ENCODE data around the gene MUC5B.
"Not testable (repeated sequence)": the region's sequence is repeated elsewhere in the genome, so short reads cannot be mapped to it uniquely, and the experiment has no call there.

Gene MUC5B

GRCh38 chr11:1251236-1251770 is 28.4 kb downstream of the MUC5B start:
- DNase-seq = no peak

GRCh38 chr11:1252371-1253102 is 29.7 kb downstream of the MUC5B start:
- DNase-seq = no peak

DNA sequence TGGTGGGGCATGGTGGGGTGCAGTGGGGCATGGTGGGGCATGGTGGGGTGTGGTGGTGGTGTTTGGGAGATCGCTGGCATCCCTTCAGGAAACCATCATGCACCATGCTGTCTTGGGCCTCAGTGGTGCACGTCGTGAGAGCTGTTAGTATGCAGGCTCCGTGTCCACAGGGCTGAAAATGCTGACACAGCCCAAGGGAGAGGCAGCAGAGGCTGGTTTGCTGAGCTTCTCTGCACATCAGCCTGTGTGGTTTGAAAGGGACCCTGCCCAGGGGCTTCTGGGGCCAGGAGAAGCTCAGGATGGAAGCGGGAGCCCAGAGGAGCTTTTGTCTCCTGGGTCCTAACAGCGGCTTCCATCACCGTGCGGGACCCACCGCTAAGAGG is 30.2 kb downstream of the MUC5B start:
- no peak for DNase-seq

GRCh38 chr11:1254086-1254648 is 31.3 kb downstream of the MUC5B start:
- DNase-seq = no peak

- no peak for DNase-seq
Observed at GRCh38 chr11:1254733-1255132, 31.9 kb downstream of the MUC5B start.

GRCh38 chr11:1255151-1255550 is 32.3 kb downstream of the MUC5B start:
- DNase-seq = no peak

DNA sequence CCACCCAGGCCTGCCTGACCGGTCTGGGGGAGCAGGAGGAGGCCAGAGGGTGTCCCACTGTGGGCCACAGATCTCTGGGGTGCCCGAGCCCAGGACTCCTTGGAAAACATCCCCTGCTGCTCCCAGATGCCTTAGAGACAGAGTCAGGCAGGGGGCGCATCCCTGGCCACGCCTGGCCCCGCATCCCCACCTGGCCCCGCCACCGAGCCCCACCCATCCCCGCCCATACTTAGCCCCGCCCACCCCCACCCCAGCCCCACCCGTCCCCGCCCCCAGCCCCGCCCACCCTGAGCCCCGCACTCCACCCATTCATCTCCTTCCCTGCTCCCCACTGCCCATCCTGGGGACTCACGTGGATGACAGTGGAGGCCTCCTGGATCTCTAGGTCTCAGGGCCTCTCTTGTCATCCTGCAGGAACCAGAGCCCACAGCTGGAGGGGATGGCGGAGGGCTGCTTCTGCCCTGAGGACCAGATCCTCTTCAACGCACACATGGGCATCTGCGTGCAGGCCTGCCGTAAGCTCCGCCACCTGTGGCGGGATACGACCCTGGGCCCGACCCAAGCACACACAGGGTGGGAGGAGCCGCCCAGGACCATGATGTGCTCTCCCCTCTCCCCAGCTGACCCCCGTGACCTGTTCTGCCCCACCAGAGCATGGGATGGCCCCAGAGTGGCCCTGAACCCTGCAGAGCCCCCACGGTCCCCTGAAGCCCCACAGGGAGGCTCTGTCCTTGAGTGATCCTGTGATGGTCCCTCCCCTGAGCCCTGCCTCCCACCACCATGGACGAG is 33.6 kb downstream of the MUC5B start:
- DNase-seq = no peak

DNA sequence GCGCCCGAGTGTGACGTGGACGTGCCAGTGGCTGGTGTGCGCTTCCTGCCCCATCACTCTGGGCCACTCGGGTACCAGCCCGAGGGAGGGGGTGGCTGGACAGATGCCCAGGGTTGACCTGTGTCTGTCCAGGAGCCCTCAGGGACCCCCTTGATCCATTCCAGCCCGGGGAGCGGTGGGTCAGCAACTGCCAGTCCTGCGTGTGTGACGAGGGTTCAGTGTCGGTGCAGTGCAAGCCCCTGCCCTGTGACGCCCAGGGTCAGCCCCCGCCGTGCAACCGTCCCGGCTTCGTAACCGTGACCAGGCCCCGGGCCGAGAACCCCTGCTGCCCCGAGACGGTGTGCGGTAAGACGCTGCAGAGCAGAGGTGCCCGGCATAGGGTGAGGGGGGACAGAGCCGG is 34.5 kb downstream of the MUC5B start:
- no peak for DNase-seq

GRCh38 chr11:1257916-1258315 is 35.0 kb downstream of the MUC5B start:
- no peak for DNase-seq

- DNase-seq = no peak
Observed at GRCh38 chr11:1258401-1259075, 35.7 kb downstream of the MUC5B start.

- DNase-seq = no peak
Observed at GRCh38 chr11:1259076-1259461, 36.2 kb downstream of the MUC5B start.

- DNase-seq = no peak
Observed at GRCh38 chr11:1259561-1259960, 36.7 kb downstream of the MUC5B start.

- DNase-seq = no peak
Observed at GRCh38 chr11:1260023-1260501, 37.2 kb downstream of the MUC5B start.

DNA sequence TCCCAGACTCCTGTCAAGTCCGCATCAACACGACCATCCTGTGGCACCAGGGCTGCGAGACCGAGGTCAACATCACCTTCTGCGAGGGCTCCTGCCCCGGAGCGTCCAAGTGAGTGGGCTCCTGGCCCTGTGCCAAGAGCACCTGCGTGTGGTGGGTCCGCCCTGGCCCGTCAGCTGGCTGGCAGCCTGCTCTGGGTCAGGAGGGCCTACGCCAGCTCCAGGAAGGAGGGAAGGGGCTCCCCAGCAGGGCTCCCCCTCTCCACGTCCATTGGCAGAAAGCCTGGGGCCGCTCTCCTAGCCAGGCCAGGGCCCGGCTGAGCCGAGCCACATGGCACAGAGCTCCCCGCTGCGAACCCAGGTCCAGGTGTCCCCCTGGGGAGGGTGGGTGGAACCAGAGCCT is 37.8 kb downstream of the MUC5B start:
- no peak for DNase-seq

- DNase-seq = no peak
Observed at GRCh38 chr11:1261241-1262071, 38.6 kb downstream of the MUC5B start.

DNA sequence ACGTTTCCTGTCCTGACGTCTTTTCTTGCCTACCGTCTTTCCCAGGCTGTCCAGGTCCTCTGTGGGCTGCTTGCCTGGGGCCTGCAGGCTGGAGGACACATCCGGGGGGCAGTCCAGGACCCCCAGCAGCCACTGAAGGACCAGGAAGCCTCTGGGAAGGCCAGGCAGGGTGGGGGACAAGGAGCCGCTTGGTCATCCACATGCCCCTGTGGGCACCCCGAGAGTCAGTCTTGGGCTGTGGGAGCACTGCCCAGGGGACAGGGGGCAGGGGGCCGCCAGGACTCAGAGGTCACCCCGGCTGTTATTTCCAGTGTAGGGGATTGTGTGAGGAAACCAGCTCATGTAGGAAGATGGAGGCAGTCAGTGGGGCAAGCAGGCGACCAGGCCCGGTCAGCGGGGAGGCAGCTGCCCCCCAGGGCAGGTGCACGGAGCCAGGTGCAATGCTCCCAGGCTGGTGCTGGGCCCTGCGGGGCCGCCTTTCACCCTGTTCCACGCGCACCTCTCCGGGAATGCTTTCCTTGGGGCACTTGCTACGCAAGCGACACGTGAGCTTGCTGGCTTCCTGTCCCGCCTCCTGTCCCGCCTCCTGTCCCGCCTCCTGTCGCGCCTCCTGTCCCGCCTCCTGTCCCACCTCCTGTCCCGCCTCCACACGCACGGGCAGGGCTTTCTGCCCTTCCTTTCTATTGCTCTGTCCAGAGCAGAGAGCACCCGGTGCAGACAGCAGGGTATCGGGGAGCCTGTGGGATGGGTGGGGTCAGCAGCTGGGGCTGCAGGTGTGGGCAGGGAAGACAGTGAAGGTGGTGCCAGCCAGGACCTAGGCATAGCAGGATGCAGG is 39.5 kb downstream of the MUC5B start:
- no peak for DNase-seq

DNA sequence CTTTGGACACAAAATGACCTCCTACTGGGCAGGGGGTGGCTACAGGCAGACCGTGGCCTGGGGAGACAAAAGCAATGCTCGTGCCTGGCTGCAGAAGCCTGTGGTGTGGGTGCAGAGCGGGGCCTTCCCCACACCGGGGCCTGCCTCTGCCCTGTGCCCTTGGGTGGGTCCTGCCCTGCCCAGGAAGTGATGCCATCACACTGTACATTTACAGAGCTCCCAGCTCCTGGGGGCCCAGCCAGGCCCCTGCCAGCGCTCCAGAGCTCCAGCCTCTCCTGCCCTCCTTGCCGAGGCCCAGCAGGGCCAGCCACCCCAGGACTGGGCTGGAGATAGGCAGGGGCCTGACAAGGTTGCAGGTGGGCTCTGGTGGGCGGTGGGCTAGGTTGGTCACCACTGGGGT is 40.1 kb downstream of the MUC5B start:
- DNase-seq = no peak

DNA sequence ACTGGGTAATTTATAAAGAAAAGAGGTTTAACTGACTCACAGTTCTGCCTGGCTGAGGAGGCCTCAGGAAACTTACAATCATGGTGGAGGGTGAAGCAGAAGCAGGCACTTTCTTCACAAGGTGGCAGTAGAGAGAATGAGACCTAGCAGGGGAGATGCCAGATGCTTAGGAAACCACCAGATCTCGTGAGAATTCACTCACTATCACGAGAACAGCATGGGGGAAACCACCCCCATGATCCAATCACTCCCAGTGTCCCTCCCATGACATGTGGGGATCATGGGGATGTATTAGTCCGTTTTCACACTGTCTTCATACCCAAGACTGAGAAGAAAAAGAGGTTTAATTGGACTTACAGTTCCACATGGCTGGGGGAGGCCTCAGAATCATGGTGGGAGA is 41.6 kb downstream of the MUC5B start:
- not testable (repeated sequence) for DNase-seq

GRCh38 chr11:1265480-1265879 is 42.6 kb downstream of the MUC5B start:
- DNase-seq = not testable (repeated sequence)

GRCh38 chr11:1266976-1267375 is 44.1 kb downstream of the MUC5B start:
- not testable (repeated sequence) for DNase-seq

DNA sequence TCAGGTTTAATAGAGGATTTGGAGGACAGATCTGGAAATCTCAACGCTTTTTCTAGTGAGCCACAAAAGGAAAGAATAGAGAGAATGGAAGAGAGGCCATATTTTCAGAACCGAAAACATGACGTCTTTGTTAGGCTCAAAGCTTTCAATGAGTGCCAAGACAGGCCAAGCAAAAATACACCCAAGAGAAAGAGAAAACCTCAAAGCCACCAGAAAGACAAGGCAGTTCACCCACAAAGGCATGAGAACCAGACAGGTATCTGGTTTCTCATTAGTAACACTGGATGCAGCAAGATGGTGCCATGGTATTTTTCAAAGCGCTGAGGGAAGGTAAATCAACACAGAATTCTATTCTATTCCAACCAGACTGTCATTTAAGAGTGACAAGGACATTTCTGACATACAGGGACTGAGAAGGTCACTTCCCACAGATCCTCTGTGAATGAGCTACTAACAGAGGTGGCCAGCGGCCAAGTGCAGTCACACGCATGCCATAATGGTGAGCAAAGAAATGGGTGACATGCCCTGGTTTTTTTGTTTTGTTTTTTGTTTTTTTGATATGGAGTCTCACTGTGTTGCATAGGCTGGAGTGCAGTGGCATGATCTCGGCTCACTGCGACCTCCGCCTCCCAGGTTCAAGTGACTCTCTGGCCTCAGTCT is 44.7 kb downstream of the MUC5B start:
- no peak for DNase-seq

All from NCI-H510A (cell line).